ENCODE data around the gene FBXL2. TPM values are rescaled to one million over a fixed set of nuclear protein-coding genes. Genes with fewer than 3 reads are reported as not detected.

The FBXL2 gene
- total RNA-seq, 4 donors from 2014 or later, result 5.4 to 10.9 (median 6.9) TPM

- no peak overlapping the region for H3K27ac ChIP-seq (replicated peaks in 1 of 4)
- peaks cover 0 to 12% (median 7%) of the 10 kb centered on the region in 4 donors for H3K4me1 ChIP-seq
- TF ChIP-seq POLR2A (IDR thresholded peaks at IDR 0.05; ENCODE audit: low read depth) (no peak), CTCF (IDR thresholded peaks at IDR 0.05) (no peak), POLR2AphosphoS5 (IDR thresholded peaks at IDR 0.05) (no peak), EP300 (IDR thresholded peaks at IDR 0.05) (no peak)
- peaks cover 3 to 68% (median 24%) of the 10 kb centered on the region in 4 donors for H3K36me3 ChIP-seq
- no peaks in the 10 kb centered on the region for H3K9me3 ChIP-seq
- H3K27me3 ChIP-seq, result no peaks in the 10 kb centered on the region
- 100% methylated on average over 2 of the region's 2 CpGs for WGBS
- DNase-seq (ENCODE audit: extremely low spot score), result no peak
- intact Hi-C loops (cut with DNase I), result no loop called here
- H3K4me3 ChIP-seq, result no peak overlapping the region
Observed at GRCh38 chr3:33420966-33421365, 143.7 kb downstream of the FBXL2 start.

GRCh38 chr3:33424606-33425452 lies 147.6 kb downstream of the FBXL2 start:
- WGBS, result 85% methylated on average over 10 of the region's 10 CpGs
- TF ChIP-seq CTCF (IDR thresholded peaks at IDR 0.05), result no peak
- no peak for TF ChIP-seq POLR2AphosphoS5 (IDR thresholded peaks at IDR 0.05)
- TF ChIP-seq EP300 (IDR thresholded peaks at IDR 0.05), result no peak
- TF ChIP-seq POLR2A (IDR thresholded peaks at IDR 0.05; ENCODE audit: low read depth), result no peak
- H3K4me3 ChIP-seq, result no peak overlapping the region
- no peaks in the 10 kb centered on the region for H3K9me3 ChIP-seq
- DNase-seq (ENCODE audit: extremely low spot score), result no peak
- intact Hi-C loops (cut with DNase I), result no loop called here
- H3K4me1 ChIP-seq, result peaks cover 16 to 37% (median 21%) of the 10 kb centered on the region in 4 donors
- no peaks in the 10 kb centered on the region for H3K27me3 ChIP-seq
- H3K27ac ChIP-seq (replicated peaks in 1 of 4), result no peak overlapping the region
- peaks cover 0 to 41% (median 17%) of the 10 kb centered on the region in 4 donors for H3K36me3 ChIP-seq

- peaks cover 21 to 42% (median 27%) of the 10 kb centered on the region in 4 donors for H3K4me1 ChIP-seq
- intact Hi-C loops (cut with DNase I), result no loop called here
Observed at GRCh38 chr3:33425453-33425852, 148.2 kb downstream of the FBXL2 start.

GRCh38 chr3:33426068-33426467 lies 148.8 kb downstream of the FBXL2 start:
- no peak for DNase-seq (ENCODE audit: extremely low spot score)

More at GRCh38 chr3:33425453-33425852, 148.2 kb downstream of the FBXL2 start:
- Histone ChIP-seq H3K9me3 (no peaks in the 10 kb centered on the region), H3K36me3 (peaks cover 0 to 37% (median 15%) of the 10 kb centered on the region in 4 donors), H3K4me3 (no peak overlapping the region), H3K27ac (replicated peaks in 1 of 4) (no peak overlapping the region), H3K27me3 (no peaks in the 10 kb centered on the region)
- TF ChIP-seq EP300 (IDR thresholded peaks at IDR 0.05), result no peak
- TF ChIP-seq POLR2AphosphoS5 (IDR thresholded peaks at IDR 0.05), result no peak
- no peak for TF ChIP-seq POLR2A (IDR thresholded peaks at IDR 0.05; ENCODE audit: low read depth)
- no peak for TF ChIP-seq CTCF (IDR thresholded peaks at IDR 0.05)
- 82% methylated on average over 2 of the region's 2 CpGs for WGBS
- DNase-seq (ENCODE audit: extremely low spot score), result no peak

More at GRCh38 chr3:33426068-33426467, 148.8 kb downstream of the FBXL2 start:
- Histone ChIP-seq H3K27ac (replicated peaks in 1 of 4) (no peak overlapping the region), H3K4me3 (no peak overlapping the region), H3K4me1 (peaks cover 26 to 48% (median 32%) of the 10 kb centered on the region in 4 donors), H3K36me3 (peaks cover 0 to 31% (median 9%) of the 10 kb centered on the region in 4 donors), H3K27me3 (no peaks in the 10 kb centered on the region), H3K9me3 (no peaks in the 10 kb centered on the region)
- WGBS, result 73% methylated on average over 1 of the region's 1 CpG
- TF ChIP-seq CTCF (IDR thresholded peaks at IDR 0.05) (no peak), EP300 (IDR thresholded peaks at IDR 0.05) (no peak), POLR2AphosphoS5 (IDR thresholded peaks at IDR 0.05) (no peak), POLR2A (IDR thresholded peaks at IDR 0.05; ENCODE audit: low read depth) (no peak)
- intact Hi-C loops (cut with DNase I), result no loop called here
